DOHH2 (cell line): ENCODE results near the gene MAPKAPK2.

ENCODE experiments used
- CTCF ChIP-seq: fragments of 200-600 bp; sonication (generic); IDR thresholded peaks from one replicate; pipeline ENCODE4 v1.5.1; 2014; ENCODE audit warnings: antibody characterized with exemption, mild to moderate bottlenecking, low read depth, low read length; ENCODE audit not compliant: poor library complexity, severe bottlenecking
- EZH2phosphoT487 ChIP-seq: fragments of 200-600 bp; sonication (generic); IDR thresholded peaks from 2 replicates; pipeline ENCODE4 v1.6.1; 2017; ENCODE audit warnings: borderline replicate concordance, mild to moderate bottlenecking, antibody characterized with exemption, low read length, moderate library complexity, mixed read lengths

- TF ChIP-seq CTCF = no peak
- TF ChIP-seq EZH2phosphoT487 = no peak
Observed at GRCh38 chr1:206705726-206706297, 21.1 kb downstream of the MAPKAPK2 start.
